Caco-2 (cell line): ENCODE results near the gene EVA1C. TPM values are rescaled to one million over a fixed set of nuclear protein-coding genes. Genes with fewer than 3 reads are reported as not detected.
"Not testable (repeated sequence)": the region's sequence is repeated elsewhere in the genome, so short reads cannot be mapped to it uniquely, and the experiment has no call there.

ENCODE experiments used
- BruUV-seq: library from RNA; stranded (reverse); fragments of 400-500 nt; replicated peaks from 2 replicates; lab custom pipeline; 2021; lab: Mats Ljungman, UMichigan
- CTCF ChIA-PET: fragments of 300-600 bp; sonication (Branson Sonifier 250); formaldehyde crosslinking; loops from one replicate; lab custom pipeline; 2022; ENCODE audit warnings: antibody characterized with exemption; lab: Charles Lee
- POLR2A ChIA-PET: fragments of 300-600 bp; sonication (Branson Sonifier 250); formaldehyde crosslinking; loops from one replicate; lab custom pipeline; 2022; ENCODE audit warnings: antibody characterized with exemption; lab: Charles Lee
- DNase-seq, 2 experiments: peaks; one replicate each; pipeline versions ENCODE4 v3.0.0 to v3.0.0-alpha.2; 2020 to 2022
- H3K27me3 ChIP-seq: replicated peaks from 2 replicates; pipeline ENCODE4 v1.6.0; 2011; ENCODE audit warnings: low read length; ENCODE audit not compliant: control insufficient read depth, insufficient read depth
- H3K36me3 ChIP-seq: 2 replicates; pipeline ENCODE4 v1.5.1; 2011; ENCODE audit warnings: low read length; ENCODE audit not compliant: control insufficient read depth, insufficient read depth
- H3K4me1 ChIP-seq: fragments of 250-450 bp; sonication (Bioruptor Pico); 2 replicates; pipeline ENCODE4 v1.5.1; 2020; ENCODE audit warnings: mild to moderate bottlenecking
- H3K4me3 ChIP-seq: 2 replicates; pipeline ENCODE4 v1.5.1; 2011; ENCODE audit warnings: low read depth, mild to moderate bottlenecking, control low read depth, low read length
- H3K9me3 ChIP-seq: fragments of 250-450 bp; sonication (Bioruptor Pico); 2 replicates; pipeline ENCODE4 v1.5.1; 2020; ENCODE audit warnings: mild to moderate bottlenecking, moderate library complexity
- H3K27ac Mint-ChIP-seq: one replicate; pipeline ENCODE4 v1.8.0; 2022; ENCODE audit warnings: mixed read lengths; ENCODE audit not compliant: unreplicated experiment
- H3K27me3 Mint-ChIP-seq: one replicate; pipeline ENCODE4 v1.8.0; 2022; ENCODE audit warnings: mixed read lengths; ENCODE audit not compliant: insufficient read depth, unreplicated experiment
- H3K36me3 Mint-ChIP-seq: one replicate; pipeline ENCODE4 v1.8.0; 2022; ENCODE audit warnings: mild to moderate bottlenecking, mixed read lengths; ENCODE audit not compliant: insufficient read depth, unreplicated experiment
- H3K4me1 Mint-ChIP-seq: one replicate; pipeline ENCODE4 v1.8.0; 2022; ENCODE audit warnings: low read depth, mixed read lengths; ENCODE audit not compliant: unreplicated experiment
- H3K4me3 Mint-ChIP-seq: one replicate; pipeline ENCODE4 v1.8.0; 2022; ENCODE audit warnings: mild to moderate bottlenecking, moderate library complexity, mixed read lengths; ENCODE audit not compliant: unreplicated experiment
- H3K9me3 Mint-ChIP-seq: one replicate; pipeline ENCODE4 v1.8.0; 2022; ENCODE audit warnings: mixed read lengths; ENCODE audit not compliant: unreplicated experiment
- CTCF ChIP-seq, 2 experiments: fragments of 200-600 bp in 1 of 2; IDR thresholded peaks; 1 replicate in 1 of 2; 2 replicates in 1 of 2; pipeline versions ENCODE4 v1.5.1 to v1.8.0; 2011 to 2022; ENCODE audit warnings: antibody characterized with exemption in 1 of 2, control low read depth in 1 of 2, inconsistent platforms in 1 of 2, low read depth in 1 of 2, low read length in 1 of 2, mild to moderate bottlenecking in 1 of 2, moderate library complexity in 1 of 2; ENCODE audit not compliant: insufficient read depth in 1 of 2, severe bottlenecking in 1 of 2, unreplicated experiment in 1 of 2
- intact Hi-C: fragments of 100-400 bp; cut with micrococcal nuclease; formaldehyde crosslinking; loops from one replicate; pipeline ENCODE4 v1.10.0; 2022; ENCODE audit not compliant: unreplicated experiment
- total RNA-seq: library from RNA; stranded (reverse); gene quantifications from 2 replicates; pipeline ENCODE4 v1.2.3, GENCODE V29; 2022

Gene EVA1C
- total RNA-seq, 1 experiment from 2014 or later, result not detected

GRCh38 chr21:32539378-32539777, 126.9 kb downstream of the EVA1C start:
- Histone ChIP-seq H3K4me1 (no peaks in the 10 kb centered on the region), H3K27me3 (no peaks in the 10 kb centered on the region), H3K36me3 (no peaks in the 10 kb centered on the region), H3K4me3 (no peak overlapping the region), H3K9me3 (no peaks in the 10 kb centered on the region)
- no peak overlapping the region for H3K4me3 Mint-ChIP-seq
- H3K27me3 Mint-ChIP-seq, result peaks cover 15% of the 10 kb centered on the region
- H3K4me1 Mint-ChIP-seq, result no peaks in the 10 kb centered on the region
- TF ChIP-seq CTCF (IDR thresholded peaks at IDR 0.05; ENCODE audit: insufficient read depth in 1 of 2, low read depth in 1 of 2, low read length in 1 of 2, severe bottlenecking in 1 of 2, unreplicated experiment in 1 of 2), result no peak
- H3K36me3 Mint-ChIP-seq, result no peaks in the 10 kb centered on the region
- CTCF ChIA-PET, result no interaction called here
- no peak overlapping the region for H3K27ac Mint-ChIP-seq
- POLR2A ChIA-PET, result no interaction called here
- BruUV-seq, result no TSS peak
- DNase-seq, result no peak
- intact Hi-C loops, result no loop called here
- no peaks in the 10 kb centered on the region for H3K9me3 Mint-ChIP-seq

DNA sequence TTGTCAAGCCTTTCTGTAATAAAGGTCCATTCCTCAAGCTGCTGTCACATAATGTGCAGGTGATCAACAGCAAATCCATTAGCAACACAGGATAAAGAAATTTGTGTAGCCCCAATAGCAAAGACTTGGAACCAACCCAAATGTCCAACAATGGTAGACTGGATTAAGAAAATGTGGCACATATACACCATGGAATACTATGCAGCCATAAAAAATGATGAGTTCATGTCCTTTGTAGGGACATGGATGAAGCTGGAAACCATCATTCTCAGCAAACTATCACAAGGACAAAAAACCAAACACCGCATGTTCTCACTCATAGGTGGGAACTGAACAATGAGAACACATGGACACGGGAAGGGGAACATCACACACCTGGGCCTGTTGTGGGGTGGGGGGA, 130.6 kb downstream of the EVA1C start:
- H3K9me3 Mint-ChIP-seq, H3K36me3 ChIP-seq, H3K27me3 ChIP-seq, H3K36me3 Mint-ChIP-seq, H3K4me1 Mint-ChIP-seq, H3K4me3 ChIP-seq, H3K4me1 ChIP-seq, H3K4me3 Mint-ChIP-seq, H3K27ac Mint-ChIP-seq, CTCF ChIA-PET, BruUV-seq, H3K9me3 ChIP-seq, intact Hi-C loops, POLR2A ChIA-PET, DNase-seq: not testable (repeated sequence)
- peaks cover 13% of the 10 kb centered on the region for H3K27me3 Mint-ChIP-seq

- Histone ChIP-seq H3K27me3 (no peaks in the 10 kb centered on the region), H3K36me3 (no peaks in the 10 kb centered on the region), H3K9me3 (no peaks in the 10 kb centered on the region), H3K4me3 (no peak overlapping the region), H3K4me1 (no peaks in the 10 kb centered on the region)
- BruUV-seq, result no TSS peak
- ChIA-PET CTCF (no interaction called here), POLR2A (no interaction called here)
- Mint-ChIP-seq H3K9me3 (no peaks in the 10 kb centered on the region), H3K36me3 (no peaks in the 10 kb centered on the region), H3K27me3 (peaks cover 7% of the 10 kb centered on the region), H3K27ac (no peak overlapping the region), H3K4me3 (no peak overlapping the region), H3K4me1 (no peaks in the 10 kb centered on the region)
- TF ChIP-seq CTCF (IDR thresholded peaks at IDR 0.05; ENCODE audit: insufficient read depth in 1 of 2, low read depth in 1 of 2, low read length in 1 of 2, severe bottlenecking in 1 of 2, unreplicated experiment in 1 of 2), result no peak
- intact Hi-C loops, result no loop called here
- no peak for DNase-seq
These were observed 131.5 kb downstream of the EVA1C start for GRCh38 chr21:32543975-32544374.

- intact Hi-C loops, result no loop called here
- H3K4me1 Mint-ChIP-seq, result no peaks in the 10 kb centered on the region
- TF ChIP-seq CTCF (IDR thresholded peaks at IDR 0.05; ENCODE audit: insufficient read depth in 1 of 2, low read depth in 1 of 2, low read length in 1 of 2, severe bottlenecking in 1 of 2, unreplicated experiment in 1 of 2), result no peak
- no TSS peak for BruUV-seq
- H3K27ac Mint-ChIP-seq, result no peak overlapping the region
- H3K4me3 Mint-ChIP-seq, result no peak overlapping the region
- CTCF ChIA-PET, result no interaction called here
- DNase-seq, result no peak
- H3K9me3 ChIP-seq, result no peaks in the 10 kb centered on the region
- H3K9me3 Mint-ChIP-seq, result no peaks in the 10 kb centered on the region
- no peaks in the 10 kb centered on the region for H3K36me3 ChIP-seq
- H3K27me3 ChIP-seq, result no peaks in the 10 kb centered on the region
- peaks cover 9% of the 10 kb centered on the region for H3K27me3 Mint-ChIP-seq
- no peak overlapping the region for H3K4me3 ChIP-seq
- POLR2A ChIA-PET, result no interaction called here
- no peaks in the 10 kb centered on the region for H3K4me1 ChIP-seq
- H3K36me3 Mint-ChIP-seq, result no peaks in the 10 kb centered on the region
These were observed 132.2 kb downstream of the EVA1C start for GRCh38 chr21:32544697-32545096.
